SJSA1 (cell line): ENCODE measurements around the gene POLG2. TPM values are rescaled to one million over a fixed set of nuclear protein-coding genes. Genes with fewer than 3 reads are reported as not detected.
"Not testable (repeated sequence)": the region's sequence is repeated elsewhere in the genome, so short reads cannot be mapped to it uniquely, and the experiment has no call there.

Source experiments
- DNase-seq, 2 experiments: peaks; one replicate each; pipeline ENCODE4 v3.0.0-alpha.2; 2015 to 2020; ENCODE audit warnings: low spot score in 2 of 2, low read depth in 1 of 2
- H3K27ac ChIP-seq: fragments of 250-450 bp; sonication (Bioruptor Pico); 2 replicates; pipeline ENCODE4 v1.5.1; 2020; ENCODE audit warnings: mild to moderate bottlenecking, moderate library complexity
- H3K27me3 ChIP-seq: fragments of 250-450 bp; sonication (Bioruptor Pico); replicated peaks from 2 replicates; pipeline ENCODE4 v1.5.1; 2020; ENCODE audit warnings: mild to moderate bottlenecking, moderate library complexity
- H3K36me3 ChIP-seq: fragments of 250-450 bp; sonication (Bioruptor Pico); 2 replicates; pipeline ENCODE4 v1.5.1; 2020; ENCODE audit warnings: mild to moderate bottlenecking
- H3K4me1 ChIP-seq: fragments of 250-450 bp; sonication (Bioruptor Pico); replicated peaks from 2 replicates; pipeline ENCODE4 v1.6.1; 2021; ENCODE audit warnings: mild to moderate bottlenecking
- H3K4me3 ChIP-seq: fragments of 250-450 bp; sonication (Bioruptor Pico); 2 replicates; pipeline ENCODE4 v1.5.1; 2020; ENCODE audit warnings: mild to moderate bottlenecking
- H3K9me3 ChIP-seq: fragments of 250-450 bp; sonication (Bioruptor Pico); replicated peaks from 2 replicates; pipeline ENCODE4 v1.5.1; 2020; ENCODE audit warnings: mild to moderate bottlenecking
- total RNA-seq: library from RNA; depleted of rRNA; stranded (reverse); fragments of >200 nt; shearing (Covaris generic); gene quantifications from 2 replicates; pipeline ENCODE4 v1.2.3, GENCODE V29; 2014; rRNA removed

POLG2 gene
- total RNA-seq, 1 experiment from 2014 or later = 7.5 TPM

GRCh38 chr17:64431534-64431933 lies 65.3 kb downstream of the POLG2 start:
- H3K4me1 ChIP-seq = peaks cover 5% of the 10 kb centered on the region; the same call in 1 of the 2 replicates
- H3K9me3 ChIP-seq = no peaks in the 10 kb centered on the region
- H3K27ac ChIP-seq = no peak overlapping the region
- no peak overlapping the region for H3K4me3 ChIP-seq
- DNase-seq = no peak
- no peaks in the 10 kb centered on the region; the same call in none of the 2 replicates for H3K27me3 ChIP-seq
- no peaks in the 10 kb centered on the region for H3K36me3 ChIP-seq

- H3K27ac ChIP-seq, H3K9me3 ChIP-seq, H3K36me3 ChIP-seq, H3K4me3 ChIP-seq, H3K27me3 ChIP-seq, H3K4me1 ChIP-seq, DNase-seq: not testable (repeated sequence)
Measured at GRCh38 chr17:64430036-64430435, 66.8 kb downstream of the POLG2 start.

- Histone ChIP-seq H3K27ac (no peak overlapping the region), H3K36me3 (no peaks in the 10 kb centered on the region)
Measured at GRCh38 chr17:64428406-64428805, 68.4 kb downstream of the POLG2 start.

More at GRCh38 chr17:64428406-64428805, 68.4 kb downstream of the POLG2 start:
- peaks cover 20% of the 10 kb centered on the region for H3K4me1 ChIP-seq
- no peaks in the 10 kb centered on the region for H3K9me3 ChIP-seq
- no peak overlapping the region for H3K4me3 ChIP-seq
- no peak for DNase-seq
- H3K27me3 ChIP-seq = no peaks in the 10 kb centered on the region; the same call in none of the 2 replicates

Other genes with a start within 250 kb of the POLG2 start
- 10.7 and 13.7 TPM in 2 replicates for gene TEX2, start 233.8 kb downstream of the POLG2 start, total RNA-seq
- not detected in 2 replicates for gene PECAM1, start 106.2 kb downstream of the POLG2 start, total RNA-seq
- gene MILR1, start 47.9 kb downstream of the POLG2 start, total RNA-seq = not detected in 2 replicates
- gene DDX5, start 9.2 kb upstream of the POLG2 start, total RNA-seq = 306 and 463 TPM in 2 replicates
- 32.5 and 36.7 TPM in 2 replicates for gene CEP95, start 9.9 kb upstream of the POLG2 start, total RNA-seq
- gene SMURF2, start 165.3 kb upstream of the POLG2 start, total RNA-seq = 57.3 and 101 TPM in 2 replicates